ENCODE measurements around the gene MEF2B.
"Not testable (repeated sequence)": the region's sequence is repeated elsewhere in the genome, so short reads cannot be mapped to it uniquely, and the experiment has no call there.

- not testable (repeated sequence) for TF ChIP-seq POLR2A, CTCF, EP300 (IDR thresholded peaks at IDR 0.05)
Measured at GRCh38 chr19:19148504-19148903, 21.6 kb downstream of the MEF2B start.
